NCI-H2107 treated with DMSO at 0.1 percent for 48 hours (cell line): ENCODE measurements around the gene ITM2C.

ENCODE experiments used
- DNase-seq: peaks from one replicate; lab custom pipeline; 2025; ENCODE audit not compliant: unreplicated experiment; lab: John Stamatoyannopoulos, UW

Gene ITM2C

GRCh38 chr2:230850358-230850658, 14.4 kb upstream of the ITM2C start:
- DNase-seq = no peak

DNA sequence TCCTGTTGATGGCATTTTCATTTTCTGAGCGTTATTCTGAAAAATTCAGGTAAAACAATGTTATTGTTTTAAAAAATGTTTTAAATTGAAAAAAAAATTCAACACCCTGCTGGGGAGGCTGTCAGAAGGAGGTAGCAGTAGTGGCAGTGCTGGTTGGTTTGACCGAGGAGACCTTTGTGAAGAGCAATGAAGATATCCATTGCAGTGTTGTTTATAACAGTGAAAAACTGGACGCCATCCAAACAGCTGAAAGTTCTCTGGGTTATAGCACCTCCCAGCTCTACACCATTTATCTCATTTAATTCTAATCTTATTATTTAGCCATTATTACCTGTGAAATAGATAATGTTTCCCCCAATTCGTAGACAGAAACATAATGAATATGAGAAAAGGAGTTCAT, 12.6 kb upstream of the ITM2C start:
- DNase-seq = no peak

DNA sequence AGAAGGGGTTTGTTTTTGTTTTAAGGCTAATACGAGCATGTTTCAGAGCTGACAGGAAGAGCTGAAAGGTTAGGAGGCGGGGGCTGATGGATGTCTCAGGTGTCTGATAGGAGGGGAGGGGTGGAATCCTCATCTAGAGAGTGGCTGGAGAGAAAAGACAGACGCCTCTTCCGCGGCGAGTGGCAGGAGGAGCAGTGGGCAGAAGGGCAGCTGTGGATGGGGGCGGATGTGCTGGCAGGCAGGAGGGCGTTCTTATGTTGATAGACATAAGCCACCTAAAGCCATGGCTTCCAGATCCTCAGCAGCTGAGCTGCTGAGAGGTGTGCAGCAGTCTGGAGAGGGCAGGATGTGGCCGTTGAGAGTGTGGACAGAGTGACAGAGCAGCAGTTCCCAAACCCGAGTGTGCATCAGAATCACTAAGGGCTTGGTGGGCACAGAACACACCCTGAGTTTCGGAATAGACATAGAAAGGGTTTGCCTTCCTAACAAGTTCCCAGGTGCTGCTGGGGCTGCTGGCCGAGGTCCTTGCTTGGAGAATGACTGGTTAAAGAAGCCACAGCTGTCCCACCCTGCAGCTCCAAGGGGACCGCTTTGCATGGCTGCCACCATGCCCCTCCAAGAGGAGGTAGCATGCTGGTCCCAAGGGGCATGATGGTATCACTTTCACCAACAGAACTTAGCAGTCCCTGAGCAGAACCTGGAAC, 3.0 kb upstream of the ITM2C start:
- DNase-seq = no peak

DNA sequence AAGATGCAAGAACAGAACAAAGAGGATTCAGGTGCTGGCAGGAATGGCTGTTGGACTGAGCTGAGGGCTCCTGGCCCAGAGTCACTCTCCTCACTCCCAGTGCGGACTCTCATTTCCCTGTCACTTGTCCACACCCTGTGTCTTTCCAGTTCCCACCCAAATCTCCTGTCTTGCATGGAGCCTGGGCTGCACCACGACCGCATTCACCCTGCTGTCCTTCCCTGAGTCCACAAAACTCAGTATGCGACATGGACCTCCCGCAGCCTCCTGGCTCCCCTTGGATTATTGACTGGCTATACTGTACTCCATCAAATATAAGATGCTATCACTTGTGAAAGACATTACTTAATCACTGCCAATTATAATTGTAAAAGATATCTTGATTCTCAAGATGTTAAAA, 2.5 kb upstream of the ITM2C start:
- DNase-seq = no peak

- DNase-seq = no peak
Observed at GRCh38 chr2:230863031-230863430, 1.7 kb upstream of the ITM2C start.

- no peak for DNase-seq
Observed at GRCh38 chr2:230863442-230864121, 1.2 kb upstream of the ITM2C start.

GRCh38 chr2:230864122-230864604, 579 bp upstream of the ITM2C start:
- DNase-seq = no peak

DNA sequence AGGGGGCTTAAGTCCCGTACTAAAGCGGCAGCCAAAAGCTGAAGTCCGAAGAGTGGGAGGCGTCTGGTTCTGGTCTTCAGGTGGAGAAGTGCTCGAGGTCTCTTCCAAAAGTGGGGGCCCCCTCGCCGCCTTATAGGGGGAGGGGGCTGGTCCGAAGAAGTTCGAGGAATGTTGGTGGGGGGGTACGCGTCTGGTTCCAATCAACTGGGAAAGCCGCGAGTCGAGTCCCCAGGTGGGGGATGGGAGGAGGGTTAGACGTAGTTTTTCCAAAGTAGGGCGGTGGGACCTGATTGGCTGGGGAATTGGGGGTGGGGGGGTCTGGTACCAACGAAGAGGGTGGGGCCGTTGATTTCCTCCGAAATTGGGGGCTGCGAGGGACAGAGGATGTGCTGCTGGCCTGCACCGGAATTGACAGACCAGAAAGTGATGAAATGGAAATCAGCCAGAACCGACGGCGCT, 594 bp downstream of the ITM2C start:
- DNase-seq = no peak

- DNase-seq = no peak
Observed at GRCh38 chr2:230865766-230866755, 1.3 kb downstream of the ITM2C start.

DNA sequence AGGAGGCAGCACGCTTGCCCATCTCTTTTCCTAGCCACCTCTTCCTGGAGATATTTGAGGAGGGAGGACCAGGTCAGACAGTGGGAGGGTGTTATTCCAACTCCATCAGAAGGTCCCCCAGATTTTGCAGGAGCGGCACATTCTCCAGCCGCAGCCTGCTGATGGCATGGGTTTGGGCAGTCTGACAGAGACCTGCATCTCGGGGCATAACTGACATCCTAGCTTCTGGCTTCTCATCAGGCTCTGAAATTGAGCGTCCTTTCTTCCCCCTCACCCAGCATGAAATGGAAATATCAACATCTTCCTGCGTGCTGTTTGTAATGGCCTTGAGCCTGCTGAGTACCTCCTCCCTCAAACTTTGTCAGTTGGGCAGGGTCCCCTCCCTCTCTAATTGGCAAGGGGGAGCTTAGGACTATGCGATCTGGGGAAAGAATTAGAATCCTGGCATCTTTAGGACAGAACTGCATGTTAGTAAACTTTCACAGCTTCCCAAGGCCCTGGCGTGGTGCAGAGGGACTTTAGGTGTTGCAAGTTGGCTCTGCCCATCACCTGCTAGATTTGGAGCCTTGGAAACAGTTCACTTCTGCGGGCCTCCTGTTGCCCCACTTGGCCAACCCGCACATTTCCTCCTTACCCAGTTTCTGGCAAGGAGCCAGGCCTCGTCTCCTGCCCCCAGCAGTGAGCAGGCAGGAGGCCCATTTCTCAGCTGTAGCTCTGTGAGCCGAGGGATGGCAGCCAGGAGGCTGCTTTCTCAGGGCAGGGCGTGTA, 2.2 kb downstream of the ITM2C start:
- DNase-seq = no peak

GRCh38 chr2:230868161-230868946, 3.6 kb downstream of the ITM2C start:
- DNase-seq = no peak

DNA sequence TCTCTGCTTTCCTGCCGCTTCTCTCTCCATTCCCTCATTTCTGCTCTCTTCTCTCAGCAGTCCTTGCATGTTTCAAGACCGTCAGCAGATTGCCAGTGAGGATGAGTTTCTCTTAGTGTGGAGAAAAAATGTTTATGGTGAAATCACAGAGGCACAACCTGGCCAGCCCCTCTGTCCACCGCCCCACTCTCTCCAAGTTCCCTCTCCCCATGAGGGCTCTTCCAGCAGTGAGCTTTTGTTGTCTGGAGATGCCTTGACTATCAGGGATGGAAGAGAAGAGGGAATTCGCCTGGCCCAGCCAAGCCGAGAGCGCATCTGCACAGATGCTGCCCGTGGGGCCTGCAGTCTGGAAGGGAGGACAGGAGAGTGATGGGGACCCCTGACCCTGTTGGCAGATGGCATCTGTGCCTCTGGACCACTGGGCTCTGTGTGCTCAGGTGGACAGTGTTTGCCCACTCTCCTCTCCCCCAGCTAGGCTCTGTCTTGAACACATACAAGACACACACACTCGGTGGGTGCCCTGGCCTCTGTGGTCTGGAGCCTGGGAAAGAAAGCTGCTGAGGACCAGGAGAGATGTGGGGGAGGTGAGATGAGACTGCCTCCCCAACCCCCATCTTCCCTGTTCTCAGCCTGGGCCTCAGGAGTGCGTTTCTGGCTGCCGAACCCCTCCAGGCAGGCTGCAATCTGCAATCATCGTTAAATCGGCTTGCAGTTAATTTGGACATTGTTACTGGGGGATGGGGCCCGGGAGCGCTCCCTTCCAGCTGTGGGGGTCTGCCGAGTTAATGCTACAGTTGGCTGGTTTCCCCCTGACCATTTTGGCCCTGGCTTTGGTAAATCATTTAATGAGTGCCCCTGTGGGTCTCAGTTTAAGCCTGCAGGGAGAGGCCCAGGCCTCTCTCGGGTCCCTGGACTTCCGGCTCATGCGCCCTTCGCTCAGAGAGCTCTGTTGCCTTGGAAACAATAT, 4.5 kb downstream of the ITM2C start:
- no peak for DNase-seq

DNA sequence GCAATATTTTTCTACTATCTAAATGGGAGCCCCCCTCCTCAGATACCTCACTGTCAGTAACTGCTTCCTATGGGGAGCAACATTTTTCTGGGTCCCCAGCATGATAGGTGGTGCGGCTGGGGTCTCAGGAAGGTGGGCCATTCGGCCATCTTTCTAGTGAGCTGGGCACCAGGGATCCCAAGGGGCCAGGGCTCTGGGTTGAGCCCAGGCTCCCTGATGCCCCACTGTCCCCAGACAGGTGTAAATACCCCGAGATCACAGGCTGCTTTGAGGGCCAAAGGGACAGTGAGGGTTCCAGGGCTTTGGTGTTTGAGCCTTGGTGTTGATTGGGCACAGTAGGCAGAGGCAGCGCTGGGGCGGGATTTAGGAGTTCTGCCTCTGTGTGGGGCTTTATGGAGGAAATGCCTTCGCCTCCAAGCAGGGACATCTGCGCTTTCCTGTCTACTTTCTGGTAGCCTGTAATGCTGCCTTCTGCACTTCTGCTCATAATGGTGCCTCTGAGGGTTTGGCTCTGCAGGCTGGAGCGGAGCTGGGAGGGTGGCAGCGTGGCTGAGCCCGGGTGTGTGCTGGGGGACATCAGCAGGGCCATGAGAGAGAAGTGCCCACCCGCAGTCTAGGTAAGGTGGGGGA, 5.3 kb downstream of the ITM2C start:
- no peak for DNase-seq

GRCh38 chr2:230870544-230871360, 6.0 kb downstream of the ITM2C start:
- no peak for DNase-seq

DNA sequence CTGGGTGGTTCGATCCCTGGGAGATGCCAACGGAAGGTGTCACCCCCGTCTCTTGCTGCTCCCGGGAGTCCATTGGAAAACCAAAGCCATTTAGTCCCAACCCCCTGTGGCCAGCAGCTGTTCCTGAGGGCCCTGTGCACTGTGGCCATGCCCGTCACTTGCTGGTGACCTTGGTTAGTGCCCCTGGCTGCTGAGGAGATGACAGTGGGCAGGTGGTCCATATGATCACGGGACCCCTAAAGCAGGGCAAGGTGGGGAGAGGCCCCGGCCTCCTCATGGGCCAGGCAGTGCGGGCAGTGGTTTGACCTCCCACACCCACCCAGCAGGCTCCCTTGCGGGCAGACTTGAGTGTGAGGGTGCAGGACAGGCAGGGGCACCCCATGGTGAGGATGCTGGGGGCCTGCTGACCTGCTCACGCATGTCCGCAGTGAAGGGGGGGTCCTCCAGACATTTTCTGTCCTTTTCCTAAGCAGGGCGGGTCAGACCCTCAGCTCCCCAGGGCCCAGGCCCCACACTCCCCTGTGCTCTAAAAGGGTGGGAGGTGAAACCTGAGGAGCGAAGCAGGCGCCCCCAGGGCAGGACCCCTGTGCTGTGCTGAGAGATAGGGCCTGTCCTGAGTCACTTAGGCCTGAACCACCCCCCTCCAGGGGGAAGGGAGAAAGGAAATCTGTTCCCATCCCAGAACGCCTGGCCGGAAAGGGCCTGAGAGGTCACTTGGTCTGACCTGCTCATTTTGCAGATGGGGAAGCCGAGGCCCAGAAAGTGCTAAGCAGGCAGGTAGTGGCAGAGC, 6.8 kb downstream of the ITM2C start:
- DNase-seq = no peak

GRCh38 chr2:230872151-230872967, 7.6 kb downstream of the ITM2C start:
- DNase-seq = no peak
